GM21381 (cell line): Measurements from ENCODE around the gene PTPRD.
"Not testable (repeated sequence)": the region's sequence is repeated elsewhere in the genome, so short reads cannot be mapped to it uniquely, and the experiment has no call there.

Experiments used
- ATAC-seq: cut with Tn5 transposase; IDR thresholded peaks from one replicate; pipeline ENCODE4 v1.9.1; 2021; ENCODE audit warnings: mild to moderate bottlenecking, moderate library complexity; ENCODE audit not compliant: unreplicated experiment

Gene PTPRD

DNA sequence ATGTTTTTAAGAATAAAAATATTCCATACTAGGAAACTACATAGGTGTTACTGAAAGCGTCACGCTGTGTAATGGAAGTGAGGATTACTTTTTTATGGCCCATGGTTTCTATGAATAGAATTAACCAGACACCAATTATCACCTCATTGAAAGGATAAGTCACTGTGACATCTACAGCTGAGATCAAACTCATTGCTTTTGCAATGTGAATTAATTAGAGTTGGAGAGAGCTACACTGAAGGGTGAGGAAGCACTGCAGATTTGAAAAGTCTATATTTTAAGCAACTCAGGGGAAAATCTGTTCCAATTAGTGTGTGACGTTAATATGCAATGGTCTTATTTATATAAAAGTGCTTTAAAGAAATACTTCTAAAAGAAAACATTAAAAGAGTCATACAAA is 1513.2 kb downstream of the PTPRD start:
- ATAC-seq, result no peak

- not testable (repeated sequence) for ATAC-seq
Measured at GRCh38 chr9:9097254-9097653, 1515.5 kb downstream of the PTPRD start.

DNA sequence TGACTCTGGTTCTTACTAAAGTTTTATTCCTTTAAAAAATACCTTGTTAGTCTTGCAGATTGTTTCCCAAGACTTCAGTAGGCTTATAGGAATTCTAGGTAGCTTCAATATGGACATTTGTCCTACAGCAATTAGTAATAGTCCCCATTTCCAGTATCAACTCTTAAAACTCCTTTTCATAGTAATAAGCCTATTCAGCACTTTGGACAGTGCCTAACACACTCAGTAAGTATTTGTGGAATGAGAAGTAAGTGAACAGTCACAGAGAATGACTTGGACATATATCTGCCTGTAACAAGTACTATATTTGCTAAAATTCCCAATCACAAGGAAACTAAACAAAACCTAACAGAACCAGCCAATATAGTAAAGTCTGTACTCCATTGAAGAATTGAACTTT is 1521.4 kb downstream of the PTPRD start:
- no peak for ATAC-seq

- no peak for ATAC-seq
Measured at GRCh38 chr9:9079473-9079872, 1533.3 kb downstream of the PTPRD start.

- no peak for ATAC-seq
Measured at GRCh38 chr9:9078301-9078700, 1534.5 kb downstream of the PTPRD start.

GRCh38 chr9:9061627-9062026 is 1551.2 kb downstream of the PTPRD start:
- ATAC-seq, result no peak

DNA sequence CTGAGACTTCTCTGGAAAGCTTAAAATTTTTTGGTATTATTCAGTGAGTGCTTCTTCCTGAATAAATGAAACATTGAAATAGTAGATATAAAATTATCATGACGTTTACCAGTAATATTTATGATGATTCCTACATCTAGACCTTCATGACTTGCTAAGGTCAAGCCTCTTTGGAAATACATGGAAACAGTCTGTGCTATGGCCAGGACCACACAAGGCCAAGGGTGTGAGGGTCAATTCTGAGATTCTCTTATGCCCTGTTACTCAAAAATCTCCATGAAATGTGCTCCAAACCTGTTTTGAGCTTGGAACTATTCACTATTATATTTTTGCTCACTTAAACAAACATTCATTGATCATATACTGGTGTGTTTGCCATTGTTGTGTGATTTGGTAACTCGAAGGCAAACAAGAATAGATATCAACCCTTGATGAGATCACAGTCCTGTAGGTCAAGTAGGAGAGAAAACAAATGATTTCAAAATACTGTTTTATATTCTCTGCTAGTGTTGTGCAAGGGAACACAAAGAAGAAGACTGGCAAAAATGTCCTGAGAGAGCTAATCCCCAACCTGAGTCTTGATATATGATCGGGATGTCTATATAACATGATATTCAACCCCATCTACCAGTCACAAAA is 1558.3 kb downstream of the PTPRD start:
- no peak for ATAC-seq

- ATAC-seq, result no peak
Measured at GRCh38 chr9:9045572-9045971, 1567.2 kb downstream of the PTPRD start.

GRCh38 chr9:9045072-9045471 is 1567.7 kb downstream of the PTPRD start:
- no peak for ATAC-seq

- ATAC-seq, result not testable (repeated sequence)
Measured at GRCh38 chr9:9043788-9044187, 1569.0 kb downstream of the PTPRD start.

GRCh38 chr9:9041756-9042155 is 1571.0 kb downstream of the PTPRD start:
- ATAC-seq, result no peak

- ATAC-seq, result no peak
Measured at GRCh38 chr9:9033022-9033421, 1579.8 kb downstream of the PTPRD start.

GRCh38 chr9:9016597-9016996 is 1596.2 kb downstream of the PTPRD start:
- no peak for ATAC-seq

GRCh38 chr9:9004810-9005209 is 1608.0 kb downstream of the PTPRD start:
- no peak for ATAC-seq

GRCh38 chr9:9002826-9003583 is 1609.8 kb downstream of the PTPRD start:
- no peak for ATAC-seq

- ATAC-seq, result no peak
Measured at GRCh38 chr9:8980496-8981013, 1632.2 kb downstream of the PTPRD start.

- ATAC-seq, result no peak
Measured at GRCh38 chr9:8978334-8978733, 1634.5 kb downstream of the PTPRD start.

DNA sequence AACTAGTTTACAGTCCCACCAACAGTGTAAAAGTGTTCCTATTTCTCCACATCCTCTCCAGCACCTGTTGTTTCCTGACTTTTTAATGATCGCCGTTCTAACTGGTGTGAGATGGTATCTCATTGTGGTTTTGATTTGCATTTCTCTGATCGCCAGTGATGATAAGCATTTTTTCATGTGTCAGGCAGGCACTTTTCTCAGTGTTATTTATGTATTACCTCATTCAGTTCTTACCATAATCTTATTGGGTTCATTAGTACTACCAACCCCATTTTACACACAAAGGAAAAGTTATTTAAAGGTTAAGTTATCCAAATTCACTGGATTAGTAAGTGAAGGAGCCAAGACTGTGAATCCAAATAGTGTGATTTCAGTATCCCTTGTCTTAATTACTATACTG is 1644.5 kb downstream of the PTPRD start:
- not testable (repeated sequence) for ATAC-seq

DNA sequence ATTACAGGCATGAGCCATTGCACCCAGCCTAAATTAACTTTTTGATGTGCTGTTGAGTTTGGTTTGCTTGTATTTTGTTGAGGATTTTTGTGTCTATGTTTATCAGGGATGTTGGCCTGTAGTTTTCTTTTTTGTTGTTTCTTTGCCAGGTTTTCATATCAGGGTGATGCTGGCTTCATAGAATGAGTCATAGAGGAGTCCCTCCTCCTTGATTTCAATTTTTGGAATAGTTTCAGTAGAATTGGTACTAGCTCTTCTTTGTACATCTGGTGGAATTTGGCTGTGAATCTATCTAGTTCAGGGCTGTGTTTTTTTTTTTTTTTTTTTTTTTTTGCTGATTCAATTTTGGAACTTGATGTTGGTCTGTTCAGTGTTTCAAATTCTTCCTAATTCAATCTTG is 1648.9 kb downstream of the PTPRD start:
- ATAC-seq, result no peak

- no peak for ATAC-seq
Measured at GRCh38 chr9:8962084-8962483, 1650.7 kb downstream of the PTPRD start.

GRCh38 chr9:8961186-8961851 is 1651.5 kb downstream of the PTPRD start:
- no peak for ATAC-seq

DNA sequence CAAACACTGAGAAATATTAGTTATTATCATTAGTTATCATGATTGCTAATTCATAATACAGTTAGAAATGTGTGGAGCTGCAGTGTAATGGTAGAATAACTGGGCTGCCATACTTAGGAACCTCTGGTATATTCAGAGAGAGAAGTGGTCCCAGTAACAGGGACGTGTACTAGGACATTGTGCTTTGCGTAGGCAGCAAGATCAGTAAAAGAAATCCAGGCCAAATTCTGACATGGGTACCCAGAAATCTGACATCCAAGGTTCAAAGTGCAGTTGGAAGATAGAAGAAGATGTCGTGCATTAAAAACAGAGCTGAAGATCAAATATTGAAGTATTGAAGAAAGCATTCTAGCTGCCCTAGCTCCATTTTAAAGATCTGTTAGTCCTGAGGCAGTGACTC is 1652.5 kb downstream of the PTPRD start:
- no peak for ATAC-seq
